Inflammatory macrophage treated with lipopolysaccharide for 1 hour (primary cell): ENCODE measurements around the gene ZMYND10.

Experiments
- DNase-seq, 2 donors: peaks; one replicate each; pipeline ENCODE4 v3.0.0-alpha.2; 2020 to 2022

ZMYND10 gene

DNA sequence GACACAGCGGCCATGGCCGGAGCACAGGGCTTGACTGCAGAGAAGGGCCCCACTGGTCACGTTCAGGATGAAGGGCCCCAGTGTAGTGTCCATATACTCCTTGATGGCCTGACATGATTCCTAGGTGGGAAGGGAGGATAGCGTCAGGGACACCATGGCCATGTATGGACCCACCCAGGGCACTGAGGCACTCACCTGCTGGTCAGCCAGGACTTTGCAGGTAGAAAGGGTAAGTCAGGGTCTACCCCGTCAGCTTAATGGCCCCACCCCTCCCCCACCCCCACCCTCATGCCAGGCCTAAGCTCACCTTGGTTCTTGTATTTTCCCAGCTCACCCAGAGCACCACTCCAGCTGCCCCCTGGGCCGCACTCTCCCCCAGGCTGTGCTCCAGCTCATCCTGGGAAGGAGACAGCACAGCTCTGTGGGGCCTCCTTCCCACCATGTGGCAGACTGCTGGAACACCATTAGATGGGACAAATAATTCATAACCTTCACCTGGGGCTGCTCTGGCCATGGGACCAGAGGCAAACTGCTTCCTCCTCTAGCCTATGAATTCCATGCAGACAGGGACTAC, 44.8 kb downstream of the ZMYND10 start:
- no peak for DNase-seq

- peak; percentile 74 to 87 for DNase-seq
Measured at GRCh38 chr3:50299929-50300680, 45.4 kb downstream of the ZMYND10 start.

DNA sequence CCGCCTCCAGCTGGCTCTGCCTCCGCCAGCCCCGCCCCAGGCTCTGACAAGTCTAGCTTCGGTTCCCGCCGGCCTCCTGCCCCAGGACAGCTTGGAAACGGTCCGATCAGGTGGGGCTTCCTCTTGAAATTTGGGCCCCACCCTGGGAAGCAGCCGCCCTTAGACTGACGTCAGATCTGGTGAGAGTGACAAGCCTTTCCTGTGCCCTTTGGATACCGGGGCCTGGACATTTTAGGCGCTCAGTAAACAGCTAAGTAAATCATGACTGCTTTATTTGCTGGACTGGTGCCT, 45.9 kb downstream of the ZMYND10 start:
- no peak for DNase-seq

- peak; percentile 99 to 100 for DNase-seq
Measured at GRCh38 chr3:50298836-50299637, 46.5 kb downstream of the ZMYND10 start, which contains the start of the genes HYAL3 and NAA80. TSS of gene HYAL3 (minus strand) at chr3:50299405. CDS start at chr3:50295602, 3,803 bp downstream. TSS of gene NAA80 (minus strand) at chr3:50299405. CDS start at chr3:50297463, 1,942 bp downstream.

- no peak for DNase-seq
Measured at GRCh38 chr3:50297896-50298725, 47.4 kb downstream of the ZMYND10 start.

DNA sequence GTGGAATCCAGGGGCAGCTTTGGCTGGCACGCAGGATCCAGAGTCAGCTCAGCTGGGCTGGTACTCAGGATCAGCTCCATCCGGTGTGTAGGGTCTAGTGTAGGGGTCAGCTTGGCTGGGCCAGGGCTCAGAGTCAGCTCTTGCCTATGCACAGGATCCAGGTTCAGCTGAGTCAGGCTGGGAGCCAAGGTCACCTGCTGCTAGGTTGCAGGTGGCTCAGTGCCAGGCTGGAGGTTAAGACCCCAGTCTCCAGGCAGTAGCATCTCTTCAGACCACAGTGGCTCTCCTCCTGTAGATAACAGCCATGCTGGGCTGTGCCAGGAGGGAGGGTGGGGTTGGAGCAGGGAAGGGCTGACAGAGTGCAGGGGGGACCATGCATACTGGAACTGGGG, 48.2 kb downstream of the ZMYND10 start:
- no peak for DNase-seq

DNA sequence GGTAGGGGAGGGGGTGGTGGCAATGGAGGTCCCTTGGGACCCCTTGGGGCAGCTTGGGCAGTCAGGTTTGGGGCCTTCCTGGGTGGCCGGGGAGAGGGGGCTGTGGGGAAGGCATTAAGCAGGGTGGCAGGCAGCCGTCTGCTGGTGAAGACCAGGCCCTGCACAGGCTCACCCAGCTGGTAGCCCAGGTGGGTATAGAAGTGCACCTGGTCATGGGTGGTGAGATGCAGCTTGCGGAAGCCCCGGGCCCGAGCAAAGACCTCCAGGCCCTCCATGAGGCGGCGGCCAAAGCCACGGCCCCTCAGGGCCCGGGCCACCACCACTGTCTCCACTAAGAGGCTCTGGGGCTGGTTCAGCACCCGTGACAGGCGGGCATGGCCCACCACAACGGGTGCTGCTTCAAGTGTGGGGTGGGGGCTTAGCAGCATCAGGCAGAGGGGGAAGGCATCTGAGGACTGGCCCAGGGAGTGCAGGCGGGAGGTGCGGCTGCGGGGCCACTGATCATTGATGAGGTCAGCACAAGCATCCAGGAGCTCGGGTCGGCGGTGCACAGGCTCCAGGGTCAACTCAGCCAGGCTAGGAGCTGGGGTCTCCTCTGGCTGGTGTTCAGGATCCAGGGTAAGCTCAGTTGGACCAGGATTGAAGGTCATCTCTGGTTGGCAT, 48.7 kb downstream of the ZMYND10 start:
- DNase-seq = no peak

- DNase-seq = no peak
Measured at GRCh38 chr3:50295553-50296431, 49.7 kb downstream of the ZMYND10 start.

GRCh38 chr3:50294492-50295403, 50.8 kb downstream of the ZMYND10 start:
- no peak for DNase-seq

DNA sequence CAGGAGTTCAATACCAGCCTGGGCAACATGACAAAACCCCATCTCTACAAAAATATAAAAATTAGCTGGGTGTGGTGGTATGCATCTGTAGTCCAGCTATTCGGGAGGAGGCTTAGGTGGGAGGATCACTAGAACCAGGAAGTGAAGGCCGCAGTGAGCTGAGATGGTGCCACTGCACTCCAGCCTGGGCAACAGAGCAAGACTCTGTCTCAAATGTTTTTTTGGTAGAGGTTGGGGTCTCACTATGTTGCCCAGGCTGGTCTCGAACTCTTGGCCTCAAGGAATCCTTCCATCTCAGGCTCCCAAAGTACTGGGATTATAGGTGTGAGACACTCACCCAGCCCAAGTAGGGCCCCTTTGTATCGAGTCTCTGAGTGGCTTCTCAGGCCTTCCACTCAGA, 51.4 kb downstream of the ZMYND10 start:
- no peak for DNase-seq

DNA sequence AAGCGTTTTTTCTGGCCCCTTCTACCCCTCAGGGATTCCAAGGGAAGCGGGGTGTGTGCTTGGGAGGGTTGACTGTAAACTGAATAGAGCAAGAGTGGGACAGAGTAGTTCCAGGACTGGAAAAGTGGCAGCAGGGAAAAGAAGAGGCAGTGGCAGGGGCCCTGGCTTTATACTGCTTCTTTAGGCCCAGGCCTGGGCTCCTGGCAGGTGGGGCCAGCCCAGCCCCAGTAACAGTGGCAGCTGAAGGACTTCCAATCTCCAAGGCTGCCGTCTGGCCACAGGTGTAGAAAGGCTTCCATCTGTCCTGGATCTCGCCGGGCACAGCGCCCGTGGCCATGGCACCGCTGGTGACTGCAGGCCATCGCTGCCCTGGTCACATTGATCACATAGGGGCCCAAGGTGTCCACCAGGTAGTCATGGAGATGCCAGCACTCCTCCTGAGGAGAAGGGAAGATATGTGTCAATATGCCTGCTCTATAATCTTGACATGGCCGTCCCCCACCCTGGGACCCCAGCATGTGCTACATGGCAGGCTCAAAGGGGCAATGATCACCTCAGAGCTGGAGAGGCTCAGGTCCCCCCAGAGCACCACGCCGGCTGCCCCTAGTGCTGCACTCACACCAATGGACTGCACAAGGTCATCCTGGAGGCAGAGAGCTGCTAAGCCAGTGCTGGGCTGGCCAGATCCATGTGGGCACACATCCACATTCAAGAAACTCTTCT, 52.3 kb downstream of the ZMYND10 start:
- no peak for DNase-seq

GRCh38 chr3:50292159-50293078, 53.1 kb downstream of the ZMYND10 start, which contains the start of gene IFRD2:
TSS of gene IFRD2 (minus strand) at chr3:50292429. CDS start at chr3:50292274, 155 bp downstream.
- DNase-seq = peak; percentile 95 to 97
